NCI-H69 (cell line): ENCODE data around the gene AKAP8.
"Not testable (repeated sequence)": the region's sequence is repeated elsewhere in the genome, so short reads cannot be mapped to it uniquely, and the experiment has no call there.

Source experiments
- DNase-seq: peaks from one replicate; lab custom pipeline; 2025; lab: John Stamatoyannopoulos, UW

The AKAP8 gene

GRCh38 chr19:15372470-15372869 is 7.1 kb downstream of the AKAP8 start:
- DNase-seq = no peak

- no peak for DNase-seq
These were observed 7.7 kb downstream of the AKAP8 start for GRCh38 chr19:15371786-15372380.

GRCh38 chr19:15371119-15371518 is 8.5 kb downstream of the AKAP8 start:
- DNase-seq = no peak

GRCh38 chr19:15369594-15369891 is 10.0 kb downstream of the AKAP8 start:
- no peak for DNase-seq

DNA sequence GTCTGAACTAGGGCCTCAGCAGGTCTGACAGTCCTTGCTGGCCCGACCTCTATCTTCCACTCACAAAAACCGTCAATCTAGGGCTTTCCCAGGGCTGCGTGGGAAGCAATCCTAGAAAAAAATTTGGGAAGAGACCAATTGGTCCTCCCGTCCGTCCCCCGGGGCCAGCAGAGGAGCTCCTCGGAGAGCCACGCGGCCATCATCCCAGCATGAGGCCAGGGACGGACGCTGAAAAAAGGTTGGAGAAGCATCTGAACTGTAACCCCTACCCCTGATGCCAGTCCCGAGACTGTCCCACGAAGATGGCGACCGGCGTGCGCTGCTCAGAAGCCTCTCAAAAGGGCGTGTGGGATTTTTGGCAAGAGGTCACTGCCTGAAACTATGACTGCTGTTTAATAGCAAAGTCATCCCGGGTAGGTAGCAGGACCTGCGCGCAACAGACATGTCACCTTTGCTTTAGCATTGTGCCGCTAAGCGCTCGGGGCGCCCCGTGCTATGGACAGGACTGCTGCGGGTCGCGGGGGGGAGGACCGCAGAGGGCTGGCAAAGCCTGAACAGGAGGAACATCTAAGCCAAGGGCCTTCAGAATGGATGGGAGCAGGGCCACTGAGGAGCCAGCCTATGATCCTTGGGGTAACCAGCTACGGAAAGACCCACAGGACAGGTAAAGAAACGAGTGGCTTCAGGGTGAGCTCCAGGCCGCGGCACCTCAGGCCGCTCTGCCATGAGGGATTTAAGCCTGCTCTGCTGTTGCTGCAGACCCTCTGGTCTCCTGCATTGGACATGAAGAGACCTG is 10.6 kb downstream of the AKAP8 start:
- DNase-seq = no peak

DNA sequence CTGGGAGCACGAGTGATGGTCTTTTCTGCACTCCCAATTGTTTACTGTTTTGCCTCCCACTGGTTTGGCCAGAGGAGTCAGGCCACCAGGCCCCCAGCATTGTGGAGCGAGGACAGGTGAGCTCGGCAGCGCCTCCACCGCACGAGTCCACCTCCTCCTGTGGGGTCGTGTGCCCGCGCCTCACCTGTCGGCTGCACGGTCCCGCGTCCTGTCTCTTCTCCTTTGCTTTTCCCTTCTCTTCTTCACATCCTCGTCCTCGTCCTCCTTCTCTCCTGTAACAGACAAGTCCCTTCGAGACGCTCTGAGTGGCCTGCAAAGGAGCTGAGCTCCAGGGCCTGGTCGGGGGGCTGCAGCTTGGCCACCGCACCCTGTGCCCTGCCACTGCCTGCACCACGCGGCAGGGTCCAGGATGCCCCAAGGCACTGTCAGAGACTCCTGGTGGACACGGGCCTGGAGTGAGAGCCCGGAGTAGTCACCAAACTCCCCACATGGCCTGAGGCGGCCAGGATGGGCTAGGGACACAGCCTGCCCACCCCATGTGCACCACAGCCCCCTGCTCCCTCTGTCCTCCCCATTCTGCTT is 11.4 kb downstream of the AKAP8 start:
- no peak for DNase-seq

DNA sequence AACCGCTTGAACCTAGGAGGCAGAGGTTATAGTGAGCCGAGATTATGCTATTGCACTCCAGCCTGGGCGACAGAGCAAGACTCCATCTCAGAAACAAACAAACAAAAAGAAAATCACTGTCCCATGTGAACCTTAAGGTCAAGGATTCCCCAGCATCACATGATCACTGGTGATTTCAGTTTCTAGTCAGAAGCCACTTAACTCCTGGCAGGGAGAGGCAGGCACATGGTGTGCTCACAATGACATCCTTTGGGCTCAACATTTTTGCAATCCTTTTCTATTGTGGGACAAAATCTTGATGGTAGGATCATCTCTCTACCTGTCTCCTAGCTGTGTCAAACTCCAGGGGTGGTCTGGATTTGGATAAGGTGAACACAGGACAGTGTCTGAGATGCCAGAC is 12.1 kb downstream of the AKAP8 start:
- no peak for DNase-seq

- DNase-seq = no peak
These were observed 14.3 kb downstream of the AKAP8 start for GRCh38 chr19:15365264-15365663.

- DNase-seq = not testable (repeated sequence)
These were observed 15.8 kb downstream of the AKAP8 start for GRCh38 chr19:15363791-15364190.

GRCh38 chr19:15363048-15363447 is 16.5 kb downstream of the AKAP8 start:
- DNase-seq = not testable (repeated sequence)

GRCh38 chr19:15360015-15360414 is 19.6 kb downstream of the AKAP8 start:
- not testable (repeated sequence) for DNase-seq

GRCh38 chr19:15358918-15359317 is 20.7 kb downstream of the AKAP8 start:
- DNase-seq = no peak

- DNase-seq = no peak
These were observed 21.7 kb downstream of the AKAP8 start for GRCh38 chr19:15357906-15358305.

DNA sequence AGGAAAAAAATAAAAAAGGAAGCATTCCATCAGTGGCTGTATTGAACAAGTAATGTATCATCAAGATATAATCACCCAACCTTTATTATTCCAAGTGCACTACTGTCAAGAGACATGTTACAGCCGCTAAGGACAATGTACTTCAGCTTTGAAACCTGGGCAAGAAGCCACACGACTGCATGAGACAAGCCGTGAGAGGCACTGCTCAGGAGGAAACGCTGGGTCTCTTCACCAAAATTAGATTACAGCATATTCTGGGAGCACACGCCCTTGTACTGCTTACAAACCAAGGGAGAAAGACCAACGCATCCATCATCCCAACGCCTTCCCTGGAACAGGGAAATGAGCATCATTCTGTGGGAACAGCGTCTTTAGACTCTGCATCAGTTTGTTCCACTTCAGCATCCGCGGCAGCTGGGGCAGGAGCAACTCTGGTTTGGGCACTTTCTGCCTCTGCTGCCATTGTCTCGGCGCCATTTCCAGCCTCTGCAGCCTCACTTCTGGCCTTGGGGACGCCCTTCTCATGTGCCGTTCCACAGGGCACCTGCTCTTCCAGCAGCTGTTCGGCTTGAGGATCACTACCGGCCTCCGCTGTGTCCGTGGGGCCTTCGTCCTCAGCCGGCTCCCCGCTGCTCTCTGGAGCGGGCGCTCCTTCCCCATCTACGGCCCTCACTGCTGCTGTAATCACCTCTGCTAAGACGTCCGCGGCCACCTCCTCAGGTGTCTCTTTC is 24.9 kb downstream of the AKAP8 start:
- no peak for DNase-seq

- DNase-seq = no peak
These were observed 25.7 kb downstream of the AKAP8 start for GRCh38 chr19:15353908-15354307.

GRCh38 chr19:15352535-15352934 is 27.1 kb downstream of the AKAP8 start:
- DNase-seq = not testable (repeated sequence)

GRCh38 chr19:15341328-15341727 is 38.3 kb downstream of the AKAP8 start:
- DNase-seq = not testable (repeated sequence)

DNA sequence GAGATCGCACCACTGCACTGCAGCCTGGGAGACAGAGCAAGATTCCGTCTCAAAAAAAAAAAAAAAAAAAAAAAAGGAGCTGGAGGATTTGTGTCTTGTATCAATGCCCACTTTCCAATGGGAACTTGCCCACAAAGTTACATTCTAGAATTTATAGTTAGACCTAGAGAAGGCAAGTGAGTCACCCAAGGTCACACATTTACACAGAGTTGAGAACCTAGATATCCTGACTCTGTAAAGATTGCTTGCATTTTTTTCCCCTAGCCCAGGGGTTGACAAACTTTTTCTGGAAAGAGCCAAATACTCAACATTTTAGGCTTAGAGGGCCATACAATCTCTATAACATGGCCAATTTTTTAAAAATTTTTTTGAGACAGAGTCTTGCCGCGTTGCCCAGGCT is 39.5 kb downstream of the AKAP8 start:
- no peak for DNase-seq

GRCh38 chr19:15337202-15337601 is 42.4 kb downstream of the AKAP8 start:
- no peak for DNase-seq

- DNase-seq = not testable (repeated sequence)
These were observed 43.6 kb downstream of the AKAP8 start for GRCh38 chr19:15335992-15336391.

- DNase-seq = peak; percentile 87
These were observed 47.1 kb downstream of the AKAP8 start, which contains the start of gene BRD4 for GRCh38 chr19:15332311-15332996. BRD4 (minus strand) TSS chr19:15332539; CDS start chr19:15273099, 59,440 bp downstream.
